NCI-H526 treated with DMSO at 0.1 percent for 48 hours (cell line): ENCODE measurements around the gene TMEM204.

Experiments used
- DNase-seq: peaks from one replicate; lab custom pipeline; 2025; lab: John Stamatoyannopoulos, UW

TMEM204 gene

DNA sequence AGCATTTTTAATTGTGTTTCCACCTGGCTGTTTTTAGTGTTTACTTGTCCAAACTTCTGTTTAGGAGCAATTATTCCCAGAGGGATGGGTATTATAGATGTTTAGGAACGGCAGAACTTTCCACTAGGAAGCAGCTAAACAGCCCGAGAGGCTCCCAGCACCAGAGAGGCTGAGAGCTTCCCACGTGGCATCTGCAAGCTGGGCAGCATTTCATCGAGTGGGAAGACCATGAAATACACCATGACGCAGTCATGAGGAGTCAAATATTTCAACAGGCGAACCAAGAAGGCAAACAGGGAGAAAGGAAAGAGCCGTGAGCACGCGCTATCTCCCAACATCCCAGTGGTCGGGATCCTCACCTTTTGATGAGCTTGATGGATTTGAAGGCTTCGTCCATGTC is 24.1 kb downstream of the TMEM204 start:
- no peak for DNase-seq

GRCh38 chr16:1559446-1559975 is 26.0 kb downstream of the TMEM204 start:
- DNase-seq: no peak

GRCh38 chr16:1560153-1560552 is 26.7 kb downstream of the TMEM204 start:
- DNase-seq: no peak

DNA sequence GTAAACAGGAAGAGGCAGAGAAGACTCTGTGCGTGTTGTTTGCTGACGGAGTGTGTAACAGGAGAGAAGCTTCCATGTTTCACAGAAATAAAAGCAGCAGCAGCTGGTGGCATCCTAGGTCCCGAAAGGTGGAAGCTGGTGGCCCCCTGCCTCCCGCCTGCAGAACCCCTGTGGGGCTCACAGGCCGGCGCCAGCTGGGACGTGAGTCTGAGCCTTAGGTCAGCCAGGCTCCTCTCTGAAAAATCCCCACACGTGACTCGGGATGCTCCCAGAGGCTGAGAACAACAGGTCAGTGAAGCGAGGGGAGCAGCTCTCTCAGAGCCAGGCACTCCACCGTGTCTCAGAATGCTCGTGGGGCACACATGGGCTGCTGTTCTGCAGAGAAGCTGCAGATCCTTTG is 27.4 kb downstream of the TMEM204 start:
- no peak for DNase-seq

- DNase-seq: no peak
Measured at GRCh38 chr16:1561266-1561665, 27.8 kb downstream of the TMEM204 start.

- no peak for DNase-seq
Measured at GRCh38 chr16:1561836-1562235, 28.4 kb downstream of the TMEM204 start.

DNA sequence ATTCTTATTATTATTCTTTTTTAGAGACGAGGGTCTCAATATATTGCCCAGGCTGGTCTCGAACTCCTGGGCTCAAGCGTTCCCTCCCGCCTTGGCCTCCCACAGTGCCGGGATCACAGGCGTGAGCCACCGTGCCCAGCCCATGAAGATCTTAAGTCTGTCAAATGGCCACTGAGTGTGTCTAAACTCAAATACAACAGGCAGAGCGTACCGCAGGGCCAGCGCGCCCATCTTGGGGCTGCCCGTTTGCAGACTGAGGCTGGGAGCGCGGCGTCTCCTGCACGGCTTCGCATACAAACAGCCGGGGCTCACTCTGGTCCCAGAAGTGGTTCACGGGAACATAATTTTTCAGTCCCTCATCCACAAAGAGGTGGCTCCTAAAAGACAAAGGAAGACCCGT is 30.3 kb downstream of the TMEM204 start:
- DNase-seq: no peak

- DNase-seq: no peak
Measured at GRCh38 chr16:1564325-1564724, 30.9 kb downstream of the TMEM204 start.

DNA sequence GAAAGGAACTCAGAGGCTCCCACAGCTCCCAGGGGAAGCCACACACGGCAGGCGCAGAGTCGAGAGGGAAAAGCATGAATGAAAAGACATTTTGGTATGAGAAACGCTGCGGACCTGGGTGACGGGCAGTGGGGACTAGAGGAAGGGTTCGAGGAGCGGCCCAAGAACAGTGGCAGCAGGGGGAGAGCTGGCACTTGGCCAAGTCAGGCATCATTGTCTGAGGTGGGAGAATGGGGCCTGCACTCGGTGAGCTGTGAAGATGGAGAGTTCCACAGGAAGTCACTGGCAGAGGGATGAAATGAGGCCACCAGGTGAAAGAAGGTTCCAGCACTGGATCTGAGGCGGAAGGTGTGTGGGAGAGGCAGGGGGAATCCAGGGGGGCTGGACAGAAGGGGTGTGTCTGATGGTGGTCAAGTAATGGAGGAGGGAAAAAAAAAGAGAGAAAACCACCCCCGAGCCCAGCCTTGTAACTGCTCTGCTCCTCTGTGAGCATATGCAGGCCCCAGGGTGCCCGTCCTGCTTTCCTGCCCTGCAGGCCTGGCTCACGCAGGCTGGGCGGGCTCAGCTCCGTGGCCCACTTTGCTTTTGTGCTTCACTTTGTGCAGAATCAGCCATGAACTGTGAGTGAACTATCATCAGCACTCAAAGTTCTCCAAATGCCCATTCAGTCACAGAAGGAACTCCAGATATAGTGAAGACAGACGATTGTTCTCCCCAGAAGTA is 31.8 kb downstream of the TMEM204 start:
- no peak for DNase-seq

GRCh38 chr16:1567988-1568387 is 34.5 kb downstream of the TMEM204 start:
- DNase-seq: no peak

GRCh38 chr16:1571012-1571671 is 37.7 kb downstream of the TMEM204 start:
- DNase-seq: no peak

DNA sequence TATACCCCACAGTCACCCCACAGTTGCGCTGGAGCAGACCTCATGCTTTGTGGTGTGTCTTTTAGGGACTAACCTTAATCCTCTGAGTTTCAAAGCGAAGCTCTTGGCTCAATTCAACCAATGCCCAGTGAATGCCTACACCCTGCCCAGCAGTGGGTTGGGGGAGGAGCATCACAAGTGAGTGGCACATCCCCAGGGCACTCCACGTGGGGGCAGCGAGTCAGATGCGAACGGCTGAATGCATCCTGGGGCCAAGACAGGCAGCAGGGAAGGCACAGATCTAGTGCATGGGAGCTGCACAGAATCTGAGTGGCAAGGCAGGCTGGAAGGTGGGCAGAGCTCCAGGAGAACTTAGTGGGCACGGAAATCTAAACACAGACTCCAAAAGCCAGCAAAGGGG is 39.2 kb downstream of the TMEM204 start:
- DNase-seq: no peak

DNA sequence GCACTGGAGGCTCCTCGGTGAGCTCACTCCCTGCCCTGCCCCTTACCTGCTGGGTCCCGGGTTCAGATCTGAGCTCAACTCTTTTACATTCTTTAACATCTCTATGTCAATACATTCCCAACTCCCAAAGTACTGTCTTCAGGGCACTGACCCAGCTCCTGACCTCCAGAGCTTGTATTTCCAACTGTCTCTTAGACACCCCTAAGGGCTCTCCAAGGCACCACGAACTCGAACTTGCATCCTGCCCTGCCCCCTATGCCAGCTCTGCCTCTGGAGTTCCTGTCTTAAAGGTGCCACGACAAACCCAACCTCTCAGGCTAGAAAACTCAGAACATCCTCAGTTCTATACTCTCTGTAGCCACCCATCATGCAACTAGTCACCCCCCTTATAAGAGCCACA is 39.8 kb downstream of the TMEM204 start:
- DNase-seq: no peak

DNA sequence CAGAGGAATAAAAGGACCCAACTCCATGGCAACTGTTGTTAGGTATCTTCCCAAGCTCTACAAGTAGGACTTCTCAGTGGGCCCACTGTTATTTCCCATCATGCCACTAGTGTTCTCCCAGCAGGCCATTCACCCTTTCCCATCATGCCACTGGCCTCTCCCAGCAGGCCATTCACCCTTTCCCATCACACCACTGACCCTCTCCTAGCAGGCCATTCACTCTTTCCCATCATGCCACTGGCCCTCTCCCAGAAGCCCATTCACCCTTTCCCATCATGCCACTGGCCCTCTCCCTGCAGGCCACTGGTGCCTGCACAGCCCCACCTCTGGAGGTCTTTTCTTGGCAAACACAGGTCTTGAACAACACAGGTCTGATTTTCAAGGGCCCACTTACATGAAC is 42.1 kb downstream of the TMEM204 start:
- DNase-seq: no peak

- DNase-seq: no peak
Measured at GRCh38 chr16:1579214-1579613, 45.7 kb downstream of the TMEM204 start.

GRCh38 chr16:1580256-1580655 is 46.8 kb downstream of the TMEM204 start:
- no peak for DNase-seq

DNA sequence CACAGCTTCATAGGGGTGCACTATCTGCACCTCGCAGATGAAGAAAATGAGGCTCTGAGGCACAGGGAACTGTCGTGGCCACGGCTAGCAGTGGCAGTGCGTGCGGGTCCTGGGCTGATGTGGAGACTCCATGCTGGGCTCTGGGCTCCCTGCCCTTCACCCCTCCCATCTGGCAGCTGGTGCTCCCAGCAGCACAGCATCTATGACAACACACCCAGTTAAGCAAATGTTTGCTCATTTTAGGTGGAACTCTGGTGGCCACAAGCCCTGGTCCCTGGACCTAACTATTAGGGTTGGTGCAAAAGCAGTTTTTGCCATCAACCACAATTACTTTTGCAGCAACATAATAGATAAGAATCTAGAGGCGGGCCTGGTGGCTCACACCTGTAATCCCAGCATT is 47.5 kb downstream of the TMEM204 start:
- no peak for DNase-seq

GRCh38 chr16:1581804-1582203 is 48.3 kb downstream of the TMEM204 start:
- DNase-seq: no peak

GRCh38 chr16:1583180-1583579 is 49.7 kb downstream of the TMEM204 start:
- no peak for DNase-seq

- no peak for DNase-seq
Measured at GRCh38 chr16:1584926-1585484, 51.5 kb downstream of the TMEM204 start.

DNA sequence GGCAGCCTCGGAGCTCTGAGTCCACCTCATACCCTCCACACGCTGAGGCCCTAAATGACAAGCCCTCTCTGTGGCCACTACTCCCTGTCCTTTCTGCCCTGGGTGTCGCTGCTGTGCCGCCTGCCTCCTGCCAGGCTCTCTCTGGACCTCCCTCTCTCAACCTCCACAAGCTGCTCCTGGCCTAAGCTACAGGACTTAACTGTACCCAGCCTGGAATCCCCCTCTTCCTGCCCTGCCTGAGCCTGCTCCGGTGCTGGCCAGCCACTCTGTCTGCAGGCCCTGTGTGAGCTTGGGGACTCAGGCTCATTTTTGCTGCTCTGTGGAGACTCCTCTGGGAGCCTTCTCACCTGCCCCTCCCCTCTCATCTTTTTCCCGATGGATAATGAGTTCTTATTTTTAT is 56.9 kb downstream of the TMEM204 start:
- no peak for DNase-seq

GRCh38 chr16:1590930-1591705 is 57.7 kb downstream of the TMEM204 start:
- no peak for DNase-seq

DNA sequence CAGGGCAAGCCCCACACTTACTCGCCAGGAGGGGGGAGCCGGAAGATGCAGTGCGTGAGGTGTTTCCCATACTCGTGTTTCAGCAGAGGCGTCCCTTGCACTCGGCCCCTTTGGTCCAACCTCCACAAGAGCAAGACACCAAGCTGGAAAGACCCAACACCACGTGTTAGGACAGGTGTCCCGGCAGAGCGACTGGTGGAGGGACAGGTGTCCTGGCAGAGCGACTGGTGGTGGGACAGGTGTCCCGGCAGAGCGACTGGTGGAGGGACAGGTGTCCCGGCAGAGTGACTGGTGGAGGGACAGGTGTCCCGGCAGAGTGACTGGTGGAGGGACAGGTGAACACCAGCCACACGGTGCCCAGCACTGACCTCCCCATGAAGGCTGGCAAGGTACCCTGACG is 59.0 kb downstream of the TMEM204 start:
- no peak for DNase-seq
